Stimulated activated CD4-positive, alpha-beta T cell treated with anti-CD3 and anti-CD28 coated beads, Interleukin-12 subunit alpha, Interleukin-12 subunit beta, amount 100 ng/mL, for 48 hours (primary cell): ENCODE measurements around the gene DECR2.

Experiments
- DNase-seq, 3 donors: peaks; one replicate each; pipeline ENCODE4 v3.0.0-alpha.2; 2020; ENCODE audit warnings: low read depth in 2 of 3, low spot score in 1 of 3

Gene DECR2

DNA sequence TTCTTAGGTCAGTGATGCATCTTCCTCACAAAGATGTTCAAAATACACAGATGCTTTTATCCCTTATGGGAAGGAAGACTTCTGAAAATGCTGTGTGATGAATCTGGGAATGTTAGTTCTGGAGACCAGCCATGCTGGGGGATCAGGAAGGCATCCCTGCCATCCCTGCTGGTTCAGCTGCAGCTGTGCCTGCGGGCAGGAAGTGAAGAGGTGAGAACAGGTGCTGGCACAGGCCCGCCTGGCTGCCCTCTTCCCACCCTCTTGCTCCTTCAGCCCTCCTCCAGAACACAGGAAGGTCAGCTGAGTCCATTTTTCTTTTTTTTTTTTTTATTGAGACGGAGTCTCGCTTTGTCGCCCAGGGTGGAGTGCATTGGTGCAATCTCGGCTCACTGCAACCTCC, 38.9 kb downstream of the DECR2 start:
- DNase-seq: no peak

DNA sequence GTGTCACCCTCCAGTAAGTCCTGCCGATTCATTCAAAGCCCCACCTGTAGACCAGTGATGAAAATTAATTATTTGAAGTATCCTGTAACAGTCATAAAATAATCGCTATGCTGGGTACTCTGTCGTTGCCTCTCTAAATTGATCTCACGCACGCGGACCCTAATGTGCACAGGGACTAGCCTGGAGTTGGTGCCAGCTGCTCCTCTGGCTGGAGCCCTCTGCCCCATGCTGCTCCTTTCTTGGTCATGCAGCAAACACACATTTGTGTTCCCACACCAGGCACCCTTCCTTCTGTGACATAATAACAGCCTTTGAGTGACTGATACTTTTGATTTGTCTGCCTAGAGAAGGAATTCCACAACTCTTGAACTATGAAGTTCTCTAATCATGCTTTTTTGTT, 39.8 kb downstream of the DECR2 start:
- no peak for DNase-seq

- DNase-seq: no peak
These were observed 41.3 kb downstream of the DECR2 start for GRCh38 chr16:442976-443375.

- no peak for DNase-seq
These were observed 42.3 kb downstream of the DECR2 start for GRCh38 chr16:444027-444426.

DNA sequence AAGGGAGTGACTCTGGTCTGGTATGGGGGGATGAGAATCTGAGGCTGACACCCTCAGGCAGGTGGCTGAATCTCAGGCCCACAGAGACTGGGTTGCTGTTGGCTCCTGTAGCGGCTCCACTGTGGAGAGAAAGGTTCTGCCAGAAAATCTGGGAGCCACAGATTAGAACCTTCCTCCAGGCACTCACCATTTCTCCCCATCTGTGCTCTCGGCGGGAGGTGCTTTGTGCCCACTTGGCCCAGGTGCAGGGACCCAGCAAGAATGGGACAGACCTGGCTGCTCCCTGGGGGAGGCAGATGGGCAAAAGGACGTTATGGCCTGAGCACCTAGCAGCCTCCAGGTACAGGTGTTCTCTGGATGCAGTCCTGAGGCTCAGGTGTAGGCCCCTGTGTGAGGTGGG, 43.9 kb downstream of the DECR2 start:
- no peak for DNase-seq

DNA sequence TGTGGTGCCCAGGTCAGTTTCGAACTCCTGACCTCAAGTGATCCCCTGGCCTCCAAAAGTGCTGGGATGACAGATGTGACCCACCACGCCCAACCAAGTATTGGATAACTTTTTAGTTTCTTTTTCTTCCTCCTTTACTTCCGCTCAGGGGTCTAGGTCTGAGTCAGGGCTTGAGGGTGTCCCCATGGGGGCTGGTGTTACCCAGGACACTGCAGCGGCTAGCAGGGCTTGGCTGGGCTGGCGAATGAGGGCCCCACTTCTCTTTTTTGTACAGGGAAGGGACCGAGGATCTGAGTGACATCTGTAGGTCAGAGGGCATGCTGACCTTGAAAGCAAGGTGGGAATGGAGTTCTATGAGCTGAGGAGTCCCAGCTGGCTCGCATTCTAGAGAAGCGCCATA, 48.7 kb downstream of the DECR2 start:
- no peak for DNase-seq

GRCh38 chr16:450785-451512, 49.3 kb downstream of the DECR2 start:
- no peak for DNase-seq

DNA sequence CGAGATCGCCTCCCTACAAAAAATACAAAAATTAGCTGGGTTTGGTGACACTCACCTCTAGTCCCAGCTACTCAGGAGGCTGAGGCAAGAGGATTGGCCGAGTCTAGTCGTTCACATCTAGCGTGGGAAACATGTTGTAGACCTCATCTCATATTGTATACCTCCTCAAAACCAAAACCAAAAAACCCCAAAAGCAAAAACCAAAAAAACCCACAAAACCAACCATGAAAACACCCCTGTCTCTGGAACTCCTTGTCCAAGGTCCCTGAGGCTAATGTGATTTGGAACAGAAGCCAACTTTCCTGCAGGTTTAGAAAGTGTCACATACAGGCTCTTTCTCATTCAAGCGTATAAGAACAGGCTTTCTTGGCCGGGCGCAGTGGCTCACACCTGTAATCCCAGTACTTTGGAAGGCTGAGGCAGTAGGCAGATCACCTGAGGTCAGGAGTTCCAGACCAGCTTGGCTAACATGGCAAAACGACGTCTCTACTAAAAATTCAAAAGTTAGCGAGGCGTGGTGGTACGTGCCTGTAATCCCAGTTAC, 52.8 kb downstream of the DECR2 start:
- no peak for DNase-seq

DNA sequence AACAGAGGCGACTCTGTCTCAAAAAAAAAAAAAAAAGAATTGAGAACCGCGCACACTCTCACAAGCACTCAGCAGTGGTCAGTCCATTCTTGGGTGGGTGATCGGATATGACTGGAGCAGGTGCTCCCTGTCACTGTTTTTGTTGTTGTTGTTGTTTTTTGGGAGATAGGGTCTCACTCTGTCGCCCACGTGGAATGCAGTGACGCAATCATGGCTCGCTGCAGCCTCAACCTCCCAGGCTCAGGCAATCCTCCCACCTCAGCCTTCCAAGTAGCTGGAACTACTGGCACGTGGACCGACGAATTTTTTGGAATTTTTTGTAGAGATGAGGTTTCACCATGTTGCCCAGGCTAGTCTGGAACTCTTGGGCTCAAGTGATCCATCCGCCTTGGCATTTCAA, 53.8 kb downstream of the DECR2 start:
- DNase-seq: no peak

DNA sequence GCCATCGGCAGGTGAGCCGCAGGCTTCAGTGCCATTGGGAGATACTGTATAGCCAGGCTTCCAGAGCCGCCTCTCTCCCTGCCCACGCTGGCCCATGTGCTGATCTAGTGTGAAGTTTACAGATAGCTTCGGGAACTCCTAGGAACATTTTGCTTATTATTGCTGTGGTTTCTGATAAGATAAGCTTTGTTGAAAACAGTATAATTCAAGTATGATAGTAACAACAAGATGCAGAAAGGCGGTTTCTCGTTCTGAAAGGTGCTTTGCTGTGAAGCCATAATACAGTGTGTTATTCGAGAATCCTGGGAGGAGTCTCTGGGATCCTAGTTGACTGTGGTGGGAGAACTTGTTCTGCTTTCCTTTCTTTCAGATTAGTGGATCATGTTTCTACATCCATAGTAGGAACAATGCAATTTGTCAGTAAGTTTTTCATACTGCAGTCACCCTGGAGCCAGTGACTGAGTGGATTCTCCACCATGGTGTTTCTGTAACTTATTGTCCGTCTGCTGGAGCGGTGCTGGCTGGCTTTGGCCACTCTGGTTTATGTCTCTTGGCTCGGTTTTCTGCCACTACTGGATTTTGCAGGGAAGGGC, 55.3 kb downstream of the DECR2 start:
- DNase-seq: no peak

DNA sequence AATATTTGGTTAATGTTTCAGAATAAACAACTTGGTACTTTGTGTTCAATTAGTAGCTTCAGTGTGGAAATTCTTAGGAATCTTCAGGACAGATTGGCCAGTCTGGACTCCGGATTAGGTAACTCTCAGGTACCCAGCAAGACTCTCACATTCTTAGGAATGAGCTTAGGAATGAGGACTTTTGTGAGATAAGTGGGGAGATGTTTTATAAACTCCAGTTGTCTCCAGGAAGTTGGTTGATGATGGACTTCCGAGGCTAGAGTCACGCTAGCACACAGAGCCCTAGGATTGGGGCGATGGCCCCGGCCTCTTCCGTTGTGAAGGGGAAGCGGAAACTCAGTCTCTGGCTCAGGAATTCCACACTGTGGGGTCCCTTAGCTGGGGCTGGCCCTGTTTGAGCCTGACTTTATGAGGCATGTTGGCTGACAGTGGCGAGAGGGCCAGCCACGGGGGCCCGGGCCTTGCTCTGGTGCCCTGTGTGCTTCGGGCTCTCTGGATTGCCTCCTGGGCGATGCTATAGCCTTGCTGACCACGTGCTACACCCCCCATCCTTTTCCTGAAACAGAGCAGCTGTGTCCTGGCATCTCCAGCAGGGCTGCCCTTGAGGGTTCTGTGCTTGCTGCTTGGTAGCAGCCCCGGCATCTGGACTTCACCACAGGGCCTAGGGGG, 56.2 kb downstream of the DECR2 start:
- DNase-seq: no peak

- DNase-seq: no peak
These were observed 58.1 kb downstream of the DECR2 start for GRCh38 chr16:459761-460160.

DNA sequence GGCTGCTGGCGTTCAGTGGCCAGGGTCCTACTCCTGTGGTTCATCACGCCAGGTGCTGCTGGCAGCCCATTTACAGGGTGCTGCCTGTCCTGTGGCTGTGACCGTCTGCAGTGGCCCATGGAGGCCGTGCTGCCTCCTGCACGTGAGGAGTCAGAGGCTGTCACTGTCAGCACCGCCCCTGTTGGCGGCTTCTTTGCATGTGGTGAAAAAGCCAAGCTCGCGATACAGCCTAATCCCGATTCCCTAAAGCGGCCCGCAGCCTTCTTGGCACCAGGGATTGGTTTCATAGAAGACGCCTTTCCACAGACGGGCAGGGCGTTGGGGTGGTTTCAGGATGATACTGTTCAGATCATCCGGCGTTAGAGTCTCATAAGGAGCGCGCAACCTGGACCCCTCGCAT, 59.1 kb downstream of the DECR2 start:
- DNase-seq: no peak
